ENCODE measurements around the gene IL1RAPL2.

Gene IL1RAPL2

DNA sequence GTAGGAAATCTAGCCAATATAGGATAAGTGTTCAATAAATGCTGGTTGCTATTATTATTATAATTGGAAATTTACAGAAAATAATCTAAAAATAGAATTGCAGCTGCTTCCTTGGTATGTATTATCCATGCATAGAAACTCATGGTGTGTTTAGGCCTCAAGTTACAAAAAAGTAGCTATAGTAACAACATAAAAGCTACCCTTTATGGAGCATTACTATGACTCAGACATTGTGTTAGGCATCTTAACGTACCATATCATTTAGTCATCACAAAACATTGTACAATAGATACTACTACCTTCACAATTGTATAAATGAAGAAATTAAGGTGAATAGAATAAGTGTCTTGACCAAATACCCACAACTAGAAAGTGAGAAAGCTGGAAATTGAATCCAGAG is 1129.5 kb downstream of the IL1RAPL2 start:
- no peak for DNase-seq (ENCODE audit: low read depth in 2 of 3, low spot score in 1 of 3)

DNA sequence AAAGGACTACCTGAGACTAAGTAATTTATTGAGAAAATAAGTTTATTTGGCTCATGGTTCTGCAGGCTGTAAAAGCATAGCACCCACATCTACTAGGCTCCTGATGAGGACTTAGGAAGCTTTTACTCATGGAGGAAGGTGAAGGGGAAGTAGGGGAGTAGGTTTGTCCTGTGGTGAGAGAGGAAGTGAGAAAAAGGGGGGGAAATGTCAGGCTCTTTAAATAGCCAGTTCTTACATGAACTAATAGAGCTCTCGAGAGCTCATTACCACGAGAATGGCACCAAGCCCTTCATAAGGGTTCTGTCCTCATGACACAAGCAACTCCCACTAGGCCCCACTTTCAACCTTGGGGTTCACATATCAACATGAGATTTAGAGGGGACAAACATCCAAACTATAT is 1130.9 kb downstream of the IL1RAPL2 start:
- DNase-seq (ENCODE audit: low read depth in 2 of 3, low spot score in 1 of 3) = no peak

DNA sequence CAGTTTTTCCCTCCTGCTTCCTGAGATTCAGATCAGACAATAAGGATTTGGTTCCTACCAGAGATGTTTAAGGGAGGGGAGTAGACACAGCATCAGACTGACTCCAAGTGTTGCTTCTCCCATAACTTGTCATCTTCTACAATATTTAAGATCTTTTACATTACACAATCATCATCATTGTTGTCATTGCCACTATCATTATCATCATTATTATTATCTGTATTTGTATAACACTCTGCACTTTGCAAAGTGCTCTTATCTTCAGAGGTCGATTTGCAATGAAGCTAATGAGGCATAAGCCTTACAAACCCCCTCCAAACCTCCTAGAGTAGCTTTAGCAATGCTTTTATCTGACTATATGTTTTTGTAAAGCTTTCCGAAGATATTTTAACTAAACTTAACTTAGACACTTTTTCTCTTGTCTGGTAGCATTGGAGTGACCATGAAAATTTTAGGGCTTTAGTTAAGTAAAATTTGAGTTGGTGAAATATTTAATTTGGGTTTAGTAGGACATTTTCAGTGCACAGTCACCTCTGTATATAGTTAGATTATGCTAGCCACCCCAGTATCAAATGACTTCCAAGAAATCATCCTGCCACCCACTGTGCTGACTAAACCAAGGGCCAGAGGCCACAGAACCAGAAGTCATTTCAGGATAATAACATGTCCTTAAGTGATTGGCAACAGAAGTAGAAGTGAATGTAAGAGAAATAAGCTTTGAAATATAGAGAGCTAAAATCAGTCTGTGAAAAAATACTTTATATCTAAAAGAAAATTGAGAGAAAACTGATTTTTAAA is 1132.2 kb downstream of the IL1RAPL2 start:
- DNase-seq (ENCODE audit: low read depth in 2 of 3, low spot score in 1 of 3) = no peak

GRCh38 chrX:105700331-105700730 is 1134.3 kb downstream of the IL1RAPL2 start:
- no peak for DNase-seq (ENCODE audit: low read depth in 2 of 3, low spot score in 1 of 3)

DNA sequence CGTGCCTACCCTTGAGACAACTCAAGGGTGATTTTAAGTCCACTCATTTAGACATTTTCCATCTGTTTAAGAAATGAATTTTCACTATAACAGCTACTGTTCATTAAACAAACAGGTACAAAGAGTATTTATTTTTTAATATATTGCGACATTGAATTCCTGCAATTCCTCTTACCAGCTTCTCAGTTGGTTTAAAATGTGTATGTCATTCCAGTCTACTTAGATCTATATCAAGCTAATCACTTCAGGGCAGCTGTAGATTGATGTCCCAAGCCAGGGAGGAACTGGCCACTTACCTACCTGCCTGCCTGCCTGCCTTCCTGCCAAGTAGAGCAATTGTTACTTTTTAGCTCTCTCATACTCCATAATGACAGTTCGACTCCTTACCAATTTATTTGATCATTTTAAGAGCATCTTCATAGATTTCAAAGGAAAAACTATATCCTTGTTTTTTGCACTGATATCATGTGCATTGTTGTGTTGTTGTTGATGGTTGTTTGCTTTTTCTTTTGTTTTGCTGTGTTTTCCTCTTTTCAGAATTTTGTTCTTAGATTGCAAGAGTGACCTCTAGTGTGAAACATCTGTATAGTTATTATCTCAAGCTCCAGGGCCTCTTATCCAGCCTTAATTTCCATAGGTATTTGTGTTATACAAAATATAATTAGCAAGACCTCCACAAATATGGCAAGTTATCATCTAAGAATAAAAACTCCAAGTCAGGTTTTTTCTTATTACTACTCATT is 1135.5 kb downstream of the IL1RAPL2 start:
- no peak for DNase-seq (ENCODE audit: low read depth in 2 of 3, low spot score in 1 of 3)

- no peak for DNase-seq (ENCODE audit: low read depth in 2 of 3, low spot score in 1 of 3)
Observed at GRCh38 chrX:105703876-105704275, 1137.9 kb downstream of the IL1RAPL2 start.

DNA sequence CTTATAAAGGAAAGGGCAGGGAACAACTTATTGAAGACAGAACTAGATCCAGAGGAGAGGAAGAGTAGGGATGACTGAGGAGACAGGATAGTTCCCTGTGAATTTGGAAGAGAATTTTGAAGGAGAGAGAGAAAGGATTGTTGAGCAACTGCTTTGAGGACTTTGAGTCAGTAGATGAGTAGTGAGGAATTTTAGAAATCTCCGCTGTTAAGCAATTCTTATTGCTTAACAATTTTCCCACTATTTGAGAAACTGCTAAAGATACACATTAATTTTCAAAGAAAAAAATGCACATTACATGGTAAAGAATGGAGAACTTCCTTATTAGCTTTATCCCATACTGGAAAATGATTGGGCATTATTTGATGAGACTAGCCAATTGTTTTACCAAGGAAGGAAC is 1140.0 kb downstream of the IL1RAPL2 start:
- DNase-seq (ENCODE audit: low read depth in 2 of 3, low spot score in 1 of 3) = no peak

DNA sequence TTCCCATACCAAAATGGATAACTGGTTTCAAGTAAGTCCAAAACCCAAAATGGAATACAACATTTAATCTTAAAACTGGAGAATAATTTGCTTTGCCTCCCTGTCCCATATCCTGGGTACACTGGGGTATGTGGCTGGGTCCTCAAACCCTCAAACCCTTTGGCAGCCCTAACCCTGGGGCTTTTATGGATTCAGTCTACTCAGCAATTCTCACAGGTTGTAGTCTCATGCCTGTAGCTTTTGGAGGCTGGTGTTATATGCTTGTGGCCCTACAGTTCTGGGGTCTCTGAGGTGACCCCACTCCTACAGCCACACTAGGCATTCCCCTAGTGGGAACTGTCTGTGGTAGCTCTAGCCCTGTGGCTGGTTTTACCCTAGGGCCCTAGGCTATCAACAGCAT is 1145.8 kb downstream of the IL1RAPL2 start:
- DNase-seq (ENCODE audit: low read depth in 2 of 3, low spot score in 1 of 3) = no peak

DNA sequence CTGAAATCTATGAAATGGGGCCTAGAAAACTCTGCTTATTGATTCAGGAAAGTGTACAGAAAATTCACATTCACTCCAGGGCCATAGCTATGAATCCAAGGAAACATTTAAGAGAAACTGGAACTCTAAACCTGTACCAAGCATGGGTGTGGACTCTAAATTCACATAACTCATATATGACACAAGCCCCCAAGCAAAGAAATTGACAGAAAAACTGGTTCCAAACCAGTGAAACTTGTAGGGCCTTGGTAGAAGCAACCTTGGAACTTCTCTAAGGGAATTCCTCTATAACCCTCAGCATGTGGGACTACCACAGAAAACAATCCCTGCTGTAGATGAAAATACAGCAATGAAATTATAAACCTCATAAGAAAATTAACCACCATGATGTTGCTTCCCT is 1149.7 kb downstream of the IL1RAPL2 start:
- no peak for DNase-seq (ENCODE audit: low read depth in 2 of 3, low spot score in 1 of 3)

DNA sequence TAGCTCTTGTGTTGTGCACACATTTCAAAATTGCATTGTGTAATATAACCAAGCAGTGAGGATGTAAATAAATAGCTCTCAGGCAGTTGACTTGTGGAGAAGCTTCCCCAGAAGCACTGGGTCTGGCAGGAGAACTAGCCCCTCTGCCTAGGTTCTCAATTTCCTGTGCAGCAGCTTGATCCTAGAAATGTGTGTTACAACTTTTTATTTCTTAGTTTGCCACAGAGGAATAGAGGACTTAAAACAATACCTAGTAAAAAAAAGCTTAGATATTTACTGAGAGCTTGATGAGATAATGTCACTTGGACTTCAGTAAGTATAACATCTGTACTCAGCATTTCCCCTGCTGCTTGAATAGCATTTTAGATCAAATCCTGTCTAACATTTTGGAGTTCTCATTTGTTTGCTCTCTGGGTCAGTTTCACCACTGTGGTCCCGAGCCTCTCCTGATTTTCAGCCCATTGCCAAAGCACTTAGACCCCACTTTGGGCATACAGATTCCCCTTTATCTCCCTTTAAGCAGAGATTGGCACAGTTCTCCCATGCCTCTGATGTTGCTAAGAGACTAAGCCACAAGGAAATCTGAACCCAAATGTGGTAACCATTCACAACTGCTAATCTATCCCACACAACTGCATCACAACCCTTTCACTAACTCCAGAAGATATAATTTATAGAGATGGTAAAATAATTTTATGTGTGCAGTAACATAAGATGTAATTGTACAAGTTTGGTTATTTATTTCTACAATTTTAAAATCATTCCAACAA is 1158.2 kb downstream of the IL1RAPL2 start:
- no peak for DNase-seq (ENCODE audit: low read depth in 2 of 3, low spot score in 1 of 3)

DNA sequence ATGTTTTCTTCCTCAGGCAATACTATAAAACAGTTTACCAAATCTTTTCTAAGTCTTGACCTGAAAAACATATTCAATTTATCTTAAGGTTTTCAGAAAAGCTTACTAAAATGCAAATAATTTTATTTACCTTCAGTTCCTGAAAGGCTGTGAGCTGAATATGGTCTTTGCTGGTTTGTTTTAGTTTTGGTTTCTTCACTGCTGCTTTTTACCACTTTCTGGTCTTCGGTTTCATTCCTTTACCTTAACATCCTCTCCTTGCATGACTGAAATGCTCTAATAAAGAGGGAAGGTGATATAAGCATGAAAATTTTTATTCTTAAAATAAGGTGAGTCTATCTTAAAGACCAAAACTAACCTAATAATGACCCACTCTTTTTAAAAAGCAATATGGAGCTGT is 1159.2 kb downstream of the IL1RAPL2 start:
- no peak for DNase-seq (ENCODE audit: low read depth in 2 of 3, low spot score in 1 of 3)

DNA sequence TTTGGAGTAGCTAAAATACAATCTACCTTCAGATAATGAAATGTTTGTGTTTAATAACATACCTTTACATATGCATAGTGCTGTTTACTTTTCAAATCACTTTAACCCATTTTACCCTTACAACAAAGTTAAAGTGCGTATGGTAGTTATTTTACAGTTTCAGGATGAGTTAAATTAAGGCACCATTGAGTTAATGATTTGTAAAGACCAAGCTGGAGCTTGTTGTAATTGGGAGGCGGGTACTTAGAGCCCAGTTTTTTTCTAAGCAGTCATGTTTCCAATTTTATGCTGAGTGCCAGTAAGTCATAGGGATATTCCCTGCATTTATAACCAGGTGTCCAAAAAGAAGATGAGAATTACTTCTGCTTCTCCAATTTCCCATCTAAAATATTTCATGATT is 1172.2 kb downstream of the IL1RAPL2 start:
- no peak for DNase-seq (ENCODE audit: low read depth in 2 of 3, low spot score in 1 of 3)

DNA sequence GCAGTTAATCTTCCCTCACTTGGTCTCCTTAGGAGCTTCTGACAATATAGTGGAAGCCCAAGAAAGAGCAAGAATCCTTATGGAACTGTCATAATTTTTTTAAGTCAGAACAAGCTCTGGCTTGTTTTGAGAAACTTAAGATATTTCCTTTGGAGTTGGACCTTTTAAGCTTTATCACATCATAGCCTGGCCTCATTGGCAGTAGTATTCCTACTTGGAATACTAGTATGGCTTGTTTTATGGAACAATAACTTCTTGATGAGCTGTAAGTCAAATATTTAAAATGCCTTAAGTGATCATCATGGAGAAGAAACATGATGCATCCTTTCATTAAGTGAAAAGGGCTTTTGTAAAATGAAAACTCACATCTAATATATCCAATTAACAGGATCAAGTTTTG is 1178.3 kb downstream of the IL1RAPL2 start:
- no peak for DNase-seq (ENCODE audit: low read depth in 2 of 3, low spot score in 1 of 3)

DNA sequence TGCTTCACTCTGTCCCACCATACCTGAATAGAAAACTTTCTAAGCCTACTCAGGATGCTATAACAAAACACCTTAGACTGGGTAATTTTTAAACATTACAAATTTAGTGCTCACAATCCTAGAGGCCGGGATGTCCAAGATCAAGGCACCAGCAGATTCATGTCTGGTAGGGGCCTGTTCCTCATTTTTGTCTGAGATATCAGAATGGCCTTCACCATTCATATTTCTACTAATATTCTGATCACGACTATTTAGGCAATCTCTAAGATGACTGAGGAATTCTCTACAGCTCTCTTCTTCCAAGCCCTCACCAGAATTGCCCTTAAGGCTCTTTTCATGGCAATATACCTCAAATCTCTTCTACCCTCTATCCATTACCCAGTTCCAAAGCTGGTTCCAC is 1178.9 kb downstream of the IL1RAPL2 start:
- no peak for DNase-seq (ENCODE audit: low read depth in 2 of 3, low spot score in 1 of 3)

DNA sequence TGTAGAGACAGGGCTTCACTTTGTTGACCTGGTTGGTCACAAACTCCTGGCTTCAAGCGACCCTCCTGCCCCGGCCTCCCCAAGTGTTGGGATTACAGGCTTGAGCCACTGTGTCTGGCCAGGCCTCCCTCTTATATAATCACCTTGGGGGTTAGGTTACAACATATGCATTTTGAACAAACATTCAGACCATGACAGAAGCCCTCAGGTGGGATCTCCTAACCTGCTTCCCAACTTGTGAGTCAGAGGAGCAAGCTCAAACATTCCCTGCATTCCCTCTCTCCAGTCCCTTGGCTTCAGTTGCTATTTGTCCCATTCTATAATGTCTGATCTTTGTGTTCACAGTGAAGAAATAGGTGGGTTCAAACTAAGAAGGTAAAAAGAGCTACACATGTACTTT is 1179.9 kb downstream of the IL1RAPL2 start:
- DNase-seq (ENCODE audit: low read depth in 2 of 3, low spot score in 1 of 3) = no peak

DNA sequence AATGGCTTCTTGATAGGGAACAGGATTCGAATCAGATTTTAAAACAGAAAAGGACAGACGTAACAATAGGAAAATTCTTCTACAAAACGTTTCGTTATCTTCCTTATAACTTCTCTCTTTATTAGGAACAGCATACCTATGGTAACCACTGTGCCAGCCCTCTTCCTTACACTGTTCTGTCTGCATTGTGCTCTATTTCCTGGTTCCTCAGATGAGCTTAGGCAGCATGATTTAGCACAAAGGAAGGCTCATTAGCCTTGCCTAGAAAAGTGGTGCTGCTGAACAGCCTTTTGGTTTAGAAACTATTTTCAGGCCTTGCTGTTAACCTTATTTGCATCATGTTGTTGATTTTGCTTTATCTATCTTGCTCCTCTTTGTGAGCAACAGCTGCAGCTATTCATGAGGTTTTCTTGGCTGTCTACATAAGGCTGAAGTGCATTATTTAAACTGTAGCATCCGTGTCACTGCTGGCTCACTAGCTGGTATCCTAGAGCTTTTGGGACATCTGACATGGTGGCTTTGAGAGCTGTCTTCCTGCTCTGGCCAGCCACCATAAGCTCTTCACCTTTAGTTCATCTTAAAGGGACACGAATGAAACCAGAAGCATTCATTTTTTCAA is 1186.4 kb downstream of the IL1RAPL2 start:
- DNase-seq (ENCODE audit: low read depth in 2 of 3, low spot score in 1 of 3) = no peak

GRCh38 chrX:105753411-105753810 is 1187.4 kb downstream of the IL1RAPL2 start:
- no peak for DNase-seq (ENCODE audit: low read depth in 2 of 3, low spot score in 1 of 3)

DNA sequence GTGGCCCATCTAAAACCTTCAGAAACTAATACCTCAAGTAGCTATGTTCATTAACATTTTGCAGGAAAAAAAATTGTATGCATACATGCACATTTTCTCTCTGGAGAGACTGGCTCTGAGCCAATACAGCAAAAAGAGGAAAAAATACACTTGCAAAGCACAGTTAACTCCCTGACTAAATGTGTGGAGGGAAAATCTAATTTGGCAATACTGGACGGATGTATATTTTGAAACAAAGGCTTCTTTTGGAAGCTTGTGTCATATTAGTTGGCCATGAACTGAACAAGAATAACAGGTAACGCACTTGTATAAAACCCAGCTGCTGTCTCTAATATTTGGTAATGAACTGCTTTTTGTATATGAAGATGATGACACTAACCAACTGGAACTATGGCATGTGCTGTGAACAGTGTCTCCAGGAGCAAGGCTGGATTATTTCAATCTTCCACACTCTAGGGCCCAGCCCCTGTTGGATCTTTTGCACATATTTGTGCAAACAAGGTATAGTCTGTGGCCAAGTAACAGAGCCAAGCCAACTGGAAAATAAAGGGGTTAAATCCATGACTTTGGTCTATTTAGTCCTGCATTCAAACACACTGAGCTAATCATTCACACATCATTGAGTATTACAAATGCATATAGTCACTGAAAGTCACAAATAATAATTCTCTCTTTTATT is 1188.4 kb downstream of the IL1RAPL2 start:
- no peak for DNase-seq (ENCODE audit: low read depth in 2 of 3, low spot score in 1 of 3)

- DNase-seq (ENCODE audit: low read depth in 2 of 3, low spot score in 1 of 3) = no peak
Observed at GRCh38 chrX:105755109-105755508, 1189.1 kb downstream of the IL1RAPL2 start.

DNA sequence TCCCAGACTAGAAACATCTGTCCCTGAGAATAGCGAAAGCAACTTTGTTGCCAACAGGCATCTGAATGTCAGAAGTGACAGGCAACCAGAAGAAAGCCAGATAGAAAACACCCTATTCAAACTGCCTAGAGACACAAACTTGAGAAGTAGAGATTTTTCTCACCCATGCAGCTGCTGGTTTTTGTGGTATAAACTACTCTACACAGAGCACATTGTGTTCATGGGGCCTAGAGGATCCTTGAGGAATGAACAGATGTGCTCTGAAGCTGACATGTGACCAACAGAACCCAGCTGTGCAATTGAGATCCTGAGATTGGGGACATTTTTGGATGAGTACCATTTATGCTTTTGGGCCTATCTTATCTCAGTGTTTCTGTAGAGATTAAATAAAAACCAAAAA is 1192.8 kb downstream of the IL1RAPL2 start:
- DNase-seq (ENCODE audit: low read depth in 2 of 3, low spot score in 1 of 3) = no peak

DNA sequence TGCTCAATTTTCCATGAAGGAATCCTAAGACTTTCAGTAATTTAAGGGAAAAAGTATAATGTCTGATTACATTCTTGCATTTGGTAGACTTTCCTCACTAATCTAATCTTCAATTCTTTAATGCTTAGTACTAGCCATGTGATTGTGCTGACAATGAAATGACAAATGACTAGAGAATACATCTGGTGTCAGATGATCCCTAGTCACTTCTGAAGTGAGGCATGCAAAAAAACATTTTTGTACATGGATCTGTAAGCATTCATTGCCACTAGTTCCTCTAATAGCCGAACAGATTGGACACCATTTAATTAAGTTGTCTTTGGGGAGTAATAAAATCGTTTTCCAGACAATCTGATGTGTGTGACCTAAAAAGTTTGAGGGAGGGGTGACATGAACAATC is 1193.6 kb downstream of the IL1RAPL2 start:
- DNase-seq (ENCODE audit: low read depth in 2 of 3, low spot score in 1 of 3) = no peak
